ENCODE data around the gene SCD.

The SCD gene

DNA sequence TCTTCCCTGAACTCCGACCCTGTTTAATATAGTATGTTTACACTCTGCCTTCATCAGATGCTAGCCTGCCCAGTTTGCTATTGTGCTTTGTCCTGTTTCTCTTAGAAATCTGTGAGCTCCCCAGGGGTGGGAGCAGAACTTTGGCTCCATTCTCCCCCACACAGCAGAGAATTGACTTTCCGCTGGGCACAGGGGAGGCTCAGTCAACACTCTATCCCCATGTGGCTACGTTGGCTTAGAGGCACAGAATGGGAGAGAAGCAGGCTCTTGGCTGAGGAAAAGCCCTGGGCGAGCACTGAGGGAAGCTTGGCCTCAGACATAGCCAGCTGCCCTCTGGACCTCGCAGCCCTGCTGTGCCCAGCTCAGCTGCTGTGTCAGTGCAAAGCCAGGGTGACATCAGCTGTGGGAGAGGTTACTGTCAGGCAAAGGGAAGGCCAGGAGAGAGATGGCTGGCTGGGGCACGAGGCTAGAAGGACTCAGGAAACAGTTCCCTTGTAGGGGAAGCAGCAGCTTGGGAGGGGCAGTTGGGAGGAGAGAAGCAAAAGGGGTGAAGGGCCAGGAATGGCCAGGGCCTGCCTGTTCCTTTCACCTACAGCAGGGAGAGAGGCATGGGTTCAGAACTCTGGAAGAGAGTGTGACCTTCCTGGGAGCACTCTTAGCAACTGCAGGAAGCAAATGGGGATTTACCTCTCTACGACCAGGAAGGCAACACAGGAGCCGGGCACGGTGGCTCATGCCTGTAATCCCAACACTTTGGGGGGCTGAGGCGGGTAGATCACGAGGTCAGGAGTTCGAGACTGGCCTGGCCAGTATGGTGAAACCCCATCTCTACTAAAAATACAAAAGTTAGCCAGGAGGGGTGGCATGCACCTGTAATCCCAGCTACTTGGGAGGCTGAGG is 5.8 kb upstream of the SCD start:
- DNase-seq: no peak

DNA sequence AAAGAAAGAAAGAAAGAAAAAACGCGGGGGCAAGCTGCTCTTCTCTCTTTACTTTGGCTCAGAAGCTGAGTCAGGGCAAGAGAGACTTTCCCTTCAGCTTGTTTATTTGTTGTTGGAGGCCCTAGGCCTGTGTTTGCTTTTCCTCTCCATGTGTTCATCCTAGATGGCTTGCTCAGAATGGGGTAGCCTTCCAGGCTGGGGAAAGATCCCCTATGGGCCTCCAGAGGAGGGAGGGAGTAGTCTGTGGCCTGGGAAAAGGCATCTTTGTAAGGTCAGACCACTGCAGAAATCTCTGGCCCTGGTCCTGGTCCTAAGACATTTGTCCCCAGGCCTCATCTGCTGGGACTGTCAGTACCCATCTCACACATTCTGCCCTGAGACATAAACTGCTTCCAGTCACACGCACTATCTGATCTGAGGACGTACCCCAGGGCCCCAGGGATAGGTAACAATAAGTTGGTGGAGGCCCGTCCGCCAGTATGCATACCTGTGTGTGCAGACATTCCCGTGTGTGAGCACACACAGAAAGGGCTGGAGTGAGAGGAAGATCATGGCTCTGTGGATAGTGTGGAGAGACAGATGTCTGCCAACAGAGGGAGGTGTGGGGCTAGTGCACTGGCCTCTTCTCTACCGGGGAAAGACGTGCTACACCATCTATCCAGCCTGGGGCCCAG is 4.9 kb upstream of the SCD start:
- peak; percentile 47 for DNase-seq

DNA sequence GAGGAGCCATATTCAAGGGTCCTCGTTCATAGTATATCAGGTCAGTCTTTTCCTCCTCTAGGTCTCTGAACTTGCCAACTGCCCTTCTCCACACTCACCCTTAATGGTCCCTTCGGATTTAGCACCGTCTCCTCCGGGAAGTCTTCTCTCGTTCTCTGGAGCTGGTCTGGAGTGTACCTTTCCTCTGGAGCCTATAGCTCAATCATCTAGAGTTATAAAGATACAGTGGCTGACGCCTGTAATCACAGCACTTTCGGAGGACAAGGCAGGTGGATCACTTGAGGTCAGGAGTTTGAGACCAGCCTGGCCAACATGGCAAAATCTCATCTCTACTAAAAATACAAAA is 4.4 kb upstream of the SCD start:
- DNase-seq: no peak

DNA sequence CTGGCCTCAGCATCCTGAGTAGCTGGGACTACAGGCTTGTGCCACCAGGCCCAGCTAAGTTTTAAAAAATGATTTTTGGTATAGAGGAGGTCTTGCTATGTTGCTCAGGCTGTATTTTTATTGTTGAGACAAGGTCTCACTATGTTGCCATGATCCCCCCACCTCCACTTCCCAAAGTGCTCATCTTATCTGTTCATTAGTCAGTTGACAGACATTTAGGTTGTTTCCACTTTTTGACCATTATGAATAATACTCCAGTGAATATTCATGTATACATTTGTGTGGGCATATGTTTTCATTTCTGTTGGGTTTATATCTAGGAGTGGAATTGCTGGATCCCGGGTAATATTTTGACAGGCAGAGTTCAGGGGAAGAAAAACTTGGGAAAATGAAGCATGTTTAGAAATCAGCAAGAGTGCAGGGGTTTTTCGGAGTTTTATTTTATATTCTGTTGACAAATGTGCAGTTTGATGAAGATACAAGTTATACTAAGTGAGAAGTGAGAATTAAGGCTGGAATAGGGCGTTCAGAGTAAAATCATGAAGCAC is 2.7 kb upstream of the SCD start:
- DNase-seq: no peak

DNA sequence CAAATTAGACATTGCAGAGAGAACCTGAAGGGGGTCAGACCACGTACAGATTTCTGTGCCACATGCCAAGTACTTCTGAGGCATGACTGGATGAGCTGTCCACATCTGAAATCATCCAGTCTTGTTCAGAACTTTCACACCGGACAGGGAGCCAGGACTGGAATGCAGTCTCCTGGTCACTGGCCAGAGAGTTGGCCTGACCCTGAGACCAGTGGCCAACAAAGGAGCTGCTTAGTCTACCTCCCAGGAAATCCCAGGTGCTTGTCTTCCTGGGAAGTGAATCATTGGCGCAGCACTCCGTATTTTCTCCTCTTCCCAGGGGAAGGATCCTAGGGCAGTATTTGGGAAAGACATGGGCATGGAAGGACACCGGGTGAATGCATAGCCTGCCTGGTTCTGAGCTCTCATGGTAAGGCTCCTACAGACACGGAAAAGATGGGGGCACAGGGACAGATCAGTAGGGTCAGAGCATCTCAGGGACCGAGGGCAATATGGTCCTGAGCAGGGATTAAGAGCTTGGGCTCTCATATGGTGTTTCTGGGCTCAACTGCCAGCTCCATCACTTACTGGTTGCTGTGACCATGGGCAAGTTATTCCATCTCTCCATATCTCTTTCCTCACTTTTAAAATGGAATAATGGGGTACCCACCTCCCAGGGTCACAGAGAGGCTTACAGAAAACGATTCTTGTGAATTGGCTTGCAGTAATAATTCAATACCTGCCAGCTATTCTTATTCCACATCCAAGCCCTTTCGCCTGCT is 1.3 kb upstream of the SCD start:
- no peak for DNase-seq

DNA sequence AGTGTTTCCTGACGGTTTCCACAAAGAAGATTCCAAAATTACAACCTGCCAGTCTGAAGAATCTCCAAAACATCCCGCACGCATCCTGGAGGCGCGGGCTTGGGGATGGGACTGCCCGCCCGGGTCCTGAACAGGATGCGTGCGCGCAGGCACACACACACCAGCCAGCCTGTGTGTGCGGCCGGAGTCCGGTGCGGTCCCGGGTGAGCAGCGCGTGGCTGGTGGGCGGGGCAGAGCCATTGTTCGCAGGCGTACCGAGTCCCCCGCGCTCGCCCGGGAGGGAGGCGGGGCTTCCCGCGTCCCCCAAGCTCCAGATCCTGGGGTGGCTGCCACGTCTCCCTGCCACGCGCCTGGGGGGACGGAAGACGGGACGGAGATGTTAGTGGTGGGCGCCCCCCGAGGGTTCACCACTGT is 675 bp upstream of the SCD start:
- DNase-seq: peak; percentile 69

DNA sequence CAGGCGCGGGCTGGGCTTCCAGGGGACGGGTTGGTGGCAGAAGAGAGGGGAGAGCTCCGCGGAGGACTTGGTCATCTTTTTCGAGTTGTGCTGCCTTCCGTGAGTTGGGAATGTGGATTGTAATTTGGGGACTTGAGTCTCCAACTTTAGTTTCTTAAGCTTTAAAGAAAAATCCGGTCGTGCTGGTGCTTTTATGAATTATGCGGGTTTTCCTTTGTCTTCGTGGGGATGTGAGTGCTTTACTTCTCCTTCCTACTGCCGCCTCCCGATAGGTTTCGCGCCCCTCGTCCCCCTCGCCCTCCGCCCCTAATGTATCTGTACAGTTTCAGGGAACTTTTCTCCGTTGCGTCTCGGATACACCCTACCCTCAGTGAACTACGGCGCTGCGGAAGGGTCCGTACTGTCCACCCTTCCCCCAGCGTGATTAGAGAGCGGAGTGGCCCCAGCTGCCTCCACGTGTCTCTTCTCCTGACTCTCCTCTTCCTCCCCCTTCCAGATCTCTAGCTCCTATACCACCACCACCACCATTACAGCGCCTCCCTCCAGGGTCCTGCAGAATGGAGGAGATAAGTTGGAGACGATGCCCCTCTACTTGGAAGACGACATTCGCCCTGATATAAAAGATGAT is 649 bp downstream of the SCD start:
- no peak for DNase-seq

DNA sequence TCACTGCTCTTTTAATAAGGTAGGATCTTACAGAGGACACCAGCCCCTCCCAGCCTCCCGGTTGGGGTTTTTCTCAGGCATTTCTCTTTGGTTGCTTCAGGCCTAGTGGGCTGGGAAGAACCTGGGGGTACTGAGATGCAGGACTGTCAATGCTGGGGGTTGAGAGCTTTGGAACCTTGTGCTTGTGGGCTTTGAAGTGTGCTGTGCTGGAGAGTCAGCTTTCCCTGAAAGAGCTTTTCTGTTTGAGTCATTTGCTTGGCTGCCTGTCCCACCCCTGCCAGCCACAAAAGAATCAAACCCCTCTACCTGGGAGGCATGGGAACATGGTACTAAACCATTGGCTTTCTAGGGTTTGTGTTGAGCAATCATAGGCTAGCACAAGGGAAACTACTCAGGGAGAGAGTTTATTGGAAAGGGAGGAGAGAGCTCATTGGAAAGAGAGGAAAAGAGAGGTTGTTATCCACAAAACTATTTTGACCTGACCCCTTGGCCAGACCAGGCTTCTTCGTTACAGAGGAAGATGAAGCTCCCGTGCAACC is 1.4 kb downstream of the SCD start:
- DNase-seq: no peak

DNA sequence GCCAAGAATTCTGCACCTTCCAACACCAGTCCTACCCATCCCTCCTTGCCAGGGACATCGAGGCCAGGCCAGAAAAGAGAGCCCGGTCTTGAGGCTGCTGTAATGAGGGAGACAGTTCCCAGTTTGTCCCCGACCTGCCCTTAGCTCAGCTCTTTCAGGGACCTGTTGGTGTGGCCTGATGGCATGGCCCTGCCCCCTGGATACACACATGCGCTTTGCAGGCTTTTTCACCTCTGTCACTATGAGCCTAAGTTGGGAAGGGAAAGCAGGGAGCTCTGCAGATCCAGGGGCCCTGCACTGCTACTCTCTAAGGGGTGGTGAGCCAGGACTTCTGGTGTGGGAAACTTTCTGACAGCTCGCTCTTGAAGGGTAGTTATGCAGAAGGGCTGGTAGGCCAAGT is 2.1 kb downstream of the SCD start:
- no peak for DNase-seq

DNA sequence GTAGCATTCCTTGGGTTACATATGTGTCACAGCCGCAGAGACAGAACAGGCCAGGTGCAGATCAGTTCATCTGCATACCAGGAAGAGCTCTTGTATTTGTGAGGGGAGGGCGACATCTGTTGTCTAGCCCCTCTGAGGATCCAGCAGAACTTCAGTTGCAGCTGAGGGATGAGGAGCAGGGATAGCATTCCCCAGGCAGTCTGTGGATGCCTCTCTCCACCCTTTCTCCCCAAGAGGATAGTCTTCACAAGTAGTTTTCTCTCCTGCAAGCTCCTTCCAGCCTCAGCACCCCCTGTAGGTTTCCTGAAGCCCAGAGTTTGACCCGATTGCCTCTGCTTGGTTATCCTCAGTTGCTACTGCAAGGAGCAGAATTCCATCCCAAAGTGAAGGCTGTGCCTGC is 2.6 kb downstream of the SCD start:
- no peak for DNase-seq

DNA sequence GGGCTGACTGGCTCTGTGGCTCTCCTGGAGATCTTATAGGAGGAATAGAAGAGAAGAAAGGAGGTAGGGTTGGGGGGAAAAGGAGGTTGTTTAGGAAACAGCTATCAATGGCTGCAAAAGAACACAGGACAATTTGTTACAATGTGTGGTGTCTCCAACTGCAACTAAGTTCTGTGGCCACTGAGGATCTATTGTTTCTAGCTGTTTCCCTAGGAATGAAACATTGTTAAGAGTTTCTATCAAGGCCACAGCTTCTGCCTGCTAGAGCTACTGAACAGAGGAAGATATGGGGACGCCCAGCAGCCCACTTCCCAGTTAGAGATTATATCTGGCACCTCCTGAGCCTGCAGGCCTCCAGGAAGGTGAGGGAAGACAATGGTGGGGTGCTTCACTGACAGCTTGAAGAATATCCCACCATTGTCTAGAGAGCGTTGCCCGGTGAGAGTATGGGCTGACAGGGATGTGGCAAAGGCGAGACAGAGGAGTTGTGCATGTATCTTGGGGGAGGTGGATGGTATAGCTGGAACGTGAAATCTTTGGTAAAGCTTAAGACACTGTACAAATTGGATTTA is 4.0 kb downstream of the SCD start:
- DNase-seq: no peak

DNA sequence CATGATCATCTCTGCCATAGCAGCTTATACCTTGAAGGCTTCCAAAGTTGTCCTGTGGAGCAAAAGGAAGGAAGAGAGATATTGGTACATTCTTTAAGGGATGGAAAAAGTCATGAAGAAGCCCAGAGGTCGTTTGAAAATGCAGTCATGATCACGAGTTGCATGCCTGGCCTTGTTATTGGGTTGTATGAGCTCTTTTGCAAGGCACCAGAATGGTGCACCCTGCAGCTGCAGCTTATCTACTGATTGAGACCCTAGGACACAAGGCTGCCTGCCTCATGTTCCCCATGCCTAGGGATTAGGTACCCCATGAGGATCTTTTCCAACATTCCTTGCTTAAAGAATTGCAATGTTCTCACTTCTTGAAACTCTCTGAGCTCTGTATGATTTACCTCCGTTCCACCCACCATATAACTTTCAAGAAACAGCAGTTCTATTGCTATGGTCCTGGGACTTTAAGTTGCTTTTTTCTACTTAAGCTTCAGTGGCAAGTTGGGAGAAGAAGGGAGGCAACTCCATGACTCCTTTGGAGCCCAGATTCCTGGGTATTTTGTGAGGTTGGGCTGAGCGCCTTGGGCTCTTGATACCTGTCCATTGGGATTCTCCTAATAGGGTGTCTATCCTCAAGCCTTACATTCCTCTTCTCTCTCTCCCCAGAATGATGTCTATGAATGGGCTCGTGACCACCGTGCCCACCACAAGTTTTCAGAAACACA is 6.9 kb downstream of the SCD start:
- no peak for DNase-seq

DNA sequence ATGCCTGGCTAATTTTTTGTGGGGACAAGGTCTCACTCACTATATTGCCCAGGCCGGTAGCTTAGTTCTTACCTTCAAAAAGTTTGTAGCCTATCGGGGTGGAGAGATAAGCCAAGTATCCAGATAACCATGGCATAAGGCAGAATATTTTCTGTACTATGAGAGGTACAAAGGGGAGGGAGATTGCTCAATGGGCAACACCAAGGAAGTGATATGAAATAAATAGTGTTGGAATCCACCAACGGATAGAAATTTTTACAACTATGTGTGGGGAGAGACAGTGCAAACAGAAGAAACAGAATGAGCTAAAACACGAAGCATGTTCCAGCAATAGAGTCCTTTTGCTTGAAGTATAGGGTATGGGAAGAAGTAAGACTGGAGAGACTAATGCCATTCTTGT is 8.1 kb downstream of the SCD start:
- DNase-seq: no peak

DNA sequence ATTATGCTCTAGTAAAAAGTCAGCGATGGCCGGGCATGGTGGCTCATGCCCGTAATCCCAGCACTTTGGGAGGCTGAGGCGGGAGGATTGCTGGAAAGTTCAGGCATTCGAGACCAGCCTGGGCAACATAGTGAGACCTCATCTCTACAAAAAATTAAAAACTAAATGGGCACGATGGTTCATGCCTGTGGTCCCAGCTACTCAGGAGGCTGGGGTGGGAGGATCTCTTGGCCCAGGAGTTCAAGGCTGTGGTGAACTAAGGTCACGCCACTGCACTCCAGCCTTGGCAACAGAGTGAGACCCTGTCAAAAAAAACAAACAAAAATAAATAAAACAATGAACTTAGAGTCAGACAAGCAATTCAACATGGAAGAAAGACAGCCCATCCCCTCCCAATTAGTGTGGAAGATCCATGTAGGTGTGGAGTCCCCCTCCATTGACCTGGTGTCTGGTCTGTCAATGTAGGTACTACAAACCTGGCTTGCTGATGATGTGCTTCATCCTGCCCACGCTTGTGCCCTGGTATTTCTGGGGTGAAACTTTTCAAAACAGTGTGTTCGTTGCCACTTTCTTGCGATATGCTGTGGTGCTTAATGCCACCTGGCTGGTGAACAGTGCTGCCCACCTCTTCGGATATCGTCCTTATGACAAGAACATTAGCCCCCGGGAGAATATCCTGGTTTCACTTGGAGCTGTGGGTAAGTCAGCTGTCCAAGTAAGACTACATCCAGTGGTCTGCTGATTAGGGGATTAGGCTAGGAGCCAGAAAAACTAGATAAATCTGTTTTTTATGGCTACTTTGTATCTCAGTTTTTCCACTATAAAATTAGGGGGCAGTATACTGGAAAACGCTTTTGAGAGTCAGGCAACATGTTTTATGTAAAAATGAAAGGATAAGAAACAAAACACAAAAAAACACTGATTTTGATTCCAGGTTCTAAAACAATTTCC is 9.3 kb downstream of the SCD start:
- no peak for DNase-seq

DNA sequence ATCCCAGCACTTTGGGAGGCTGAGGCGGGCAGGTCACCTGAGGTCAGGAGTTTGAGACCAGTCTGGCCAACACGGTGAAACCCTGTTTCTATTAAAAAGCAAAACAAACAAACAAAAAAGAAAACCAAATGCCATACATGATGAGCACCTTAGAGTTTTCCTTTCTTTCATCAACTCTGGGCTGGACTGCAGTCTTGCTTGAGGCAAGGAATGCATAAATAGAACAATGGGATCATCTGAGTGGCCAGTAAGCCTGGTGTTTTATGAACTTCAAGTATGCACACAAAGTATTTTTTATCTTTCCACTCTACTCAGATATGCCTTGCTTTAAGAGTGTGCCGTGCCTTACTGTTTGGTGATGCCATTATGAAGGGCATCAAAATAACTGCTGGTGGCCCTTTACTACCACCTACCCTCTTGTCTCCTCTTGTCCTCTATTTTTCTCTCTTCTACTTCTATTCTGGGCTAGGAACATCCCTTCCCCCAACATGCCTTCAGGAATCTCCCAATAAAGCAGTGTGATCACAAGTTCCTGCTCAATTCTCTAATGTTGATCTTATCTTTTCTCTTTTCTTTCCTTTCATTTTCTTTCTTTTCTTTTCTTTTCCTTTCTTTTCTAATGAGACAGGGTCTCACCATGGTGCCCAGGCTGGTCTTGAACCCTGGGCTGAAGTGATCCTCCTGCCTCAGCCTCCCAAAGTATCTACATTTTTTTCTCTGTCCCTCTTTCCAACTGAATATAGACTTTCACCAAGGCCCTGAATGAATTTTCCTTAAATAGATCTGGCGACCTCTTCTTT is 10.2 kb downstream of the SCD start:
- no peak for DNase-seq

DNA sequence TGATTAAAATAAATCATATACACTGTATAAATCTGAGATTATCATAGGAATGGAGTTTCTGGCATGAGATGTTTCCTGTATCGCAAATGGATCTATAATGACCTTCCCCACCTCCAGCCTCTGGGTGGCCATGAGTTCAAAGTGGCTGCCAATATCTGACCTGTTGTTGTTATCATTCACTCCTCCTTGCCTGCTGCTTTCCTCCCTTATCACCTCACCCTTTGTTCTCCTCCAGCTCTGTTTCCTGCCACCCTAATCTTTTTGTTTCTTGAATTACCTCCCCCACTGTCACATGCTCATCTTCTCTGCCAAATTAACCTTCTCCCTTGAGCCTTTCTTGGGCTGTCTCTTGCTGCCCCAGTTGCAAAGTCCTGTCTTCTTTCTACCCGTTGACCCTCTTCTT is 12.0 kb downstream of the SCD start:
- no peak for DNase-seq

DNA sequence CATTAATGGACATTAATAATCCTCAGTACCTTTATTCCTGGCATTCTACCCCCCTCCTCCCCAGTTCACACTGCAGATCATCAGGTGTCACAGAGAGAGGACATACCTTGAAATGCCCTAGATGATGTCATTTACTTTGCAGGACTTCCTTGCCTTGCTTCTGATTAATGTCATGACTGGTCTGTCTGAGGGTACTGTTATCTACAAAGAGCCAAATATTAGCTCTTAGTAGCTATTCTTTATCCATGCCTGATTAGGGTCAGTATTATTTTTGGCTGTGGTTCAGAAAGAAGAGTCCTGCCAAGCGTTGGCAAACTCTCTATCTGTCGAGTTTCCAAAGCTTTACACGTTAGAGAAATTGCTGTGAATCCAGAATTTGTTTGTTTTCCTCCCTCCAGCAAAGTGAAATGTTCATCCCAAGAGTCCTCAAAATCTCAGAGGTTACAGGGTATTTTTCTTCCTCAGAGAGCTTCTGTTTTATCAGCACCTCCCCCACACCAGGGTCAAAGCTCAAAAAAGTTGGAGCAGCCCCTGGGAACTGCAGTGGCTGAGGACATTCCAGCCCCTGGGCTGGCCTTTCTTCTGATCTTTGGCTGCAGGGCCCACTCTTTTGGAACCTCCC is 12.6 kb downstream of the SCD start:
- no peak for DNase-seq

DNA sequence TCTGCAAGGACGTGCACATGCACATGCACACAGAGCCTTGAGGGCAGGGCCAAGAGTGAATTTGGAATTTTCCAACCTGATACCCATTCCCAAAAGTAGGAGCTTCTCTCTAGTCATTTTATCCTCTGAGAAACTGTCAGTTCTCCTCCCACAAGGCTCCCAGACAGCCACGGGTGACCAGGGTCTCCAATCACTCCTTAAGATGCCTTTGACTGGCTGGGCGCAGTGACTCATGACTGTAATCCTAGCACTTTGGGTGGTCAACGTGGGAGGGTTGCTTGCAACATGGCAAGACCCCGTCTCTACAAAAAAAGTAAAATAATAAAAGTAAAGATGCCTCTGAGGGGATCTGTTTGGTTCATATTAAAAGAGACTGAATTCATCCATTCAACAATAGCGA is 13.2 kb downstream of the SCD start:
- DNase-seq: no peak
